Coronary artery (tissue), 2 donors: ENCODE data around the gene RPL37.
"Not testable (repeated sequence)": the region's sequence is repeated elsewhere in the genome, so short reads cannot be mapped to it uniquely, and the experiment has no call there.

Experiments
- DNase-seq: peaks from one replicate; pipeline ENCODE4 v3.0.0-alpha.2; 2017; ENCODE audit warnings: low spot score
- H3K27ac ChIP-seq, 2 donors: fragments of 200-600 bp; sonication (generic); one replicate each; pipeline ENCODE4 v1.5.1; 2016 to 2019
- H3K4me3 ChIP-seq: fragments of 200-600 bp; sonication (generic); 2 replicates; pipeline ENCODE4 v1.5.1; 2016; ENCODE audit warnings: mild to moderate bottlenecking, moderate library complexity
- TF ChIP-seq, protein P1 (sequence below): fragments of 200-600 bp; sonication (generic); IDR thresholded peaks from one replicate; pipeline ENCODE4 v1.5.1; 2019; ENCODE audit warnings: antibody characterized with exemption

RPL37 gene

DNA sequence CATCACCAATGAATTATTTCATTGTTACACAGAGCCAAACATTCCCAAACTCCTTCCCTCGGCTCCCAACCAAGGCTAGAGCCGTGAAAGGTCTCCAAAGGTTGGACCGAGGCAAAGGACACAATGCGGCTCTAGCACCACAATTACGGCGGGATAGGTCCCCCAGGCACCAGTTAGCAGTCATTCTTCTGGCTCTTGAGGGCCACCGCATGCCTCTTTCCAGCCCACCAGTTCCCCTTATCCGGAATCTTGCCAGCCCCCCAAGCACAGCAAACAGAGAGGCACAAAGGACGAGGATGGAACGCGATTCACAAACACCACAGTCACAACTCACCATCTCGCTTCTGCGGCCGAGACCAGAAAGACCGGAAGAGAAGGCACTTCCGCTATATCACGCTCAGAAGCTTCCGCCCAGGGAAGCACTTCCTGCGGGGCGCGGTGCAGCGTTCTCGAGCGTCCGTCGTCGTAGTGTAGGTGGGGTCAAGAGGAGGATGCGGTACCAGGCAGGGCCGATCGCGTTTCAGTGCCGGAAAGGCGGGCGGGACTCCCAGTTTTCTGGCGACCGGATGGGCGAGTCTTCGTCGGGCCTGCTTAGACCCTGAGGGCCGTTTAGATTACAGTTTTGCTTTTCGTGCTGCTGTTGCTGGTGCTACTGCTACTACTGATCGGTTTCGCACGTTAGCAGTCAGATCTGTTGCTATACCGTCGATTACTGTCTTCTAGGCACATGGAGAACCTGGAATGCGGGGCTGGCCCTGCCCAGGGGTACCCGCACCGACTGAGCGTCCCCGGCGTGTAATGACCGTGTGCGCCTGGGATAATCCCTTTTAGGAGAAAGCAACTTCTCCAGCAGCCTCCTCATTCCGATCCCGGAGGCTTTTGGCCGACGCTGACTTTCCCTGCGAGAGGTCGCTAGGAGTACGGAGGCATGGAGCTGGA is at the start of gene RPL37:
Gene RPL37, minus strand, starts transcription at position 374 of the 939 bp plus-strand sequence. Its CDS starts 37 bp downstream, at position 337.
- DNase-seq = peak; percentile 97
- TF ChIP-seq, protein P1, sequence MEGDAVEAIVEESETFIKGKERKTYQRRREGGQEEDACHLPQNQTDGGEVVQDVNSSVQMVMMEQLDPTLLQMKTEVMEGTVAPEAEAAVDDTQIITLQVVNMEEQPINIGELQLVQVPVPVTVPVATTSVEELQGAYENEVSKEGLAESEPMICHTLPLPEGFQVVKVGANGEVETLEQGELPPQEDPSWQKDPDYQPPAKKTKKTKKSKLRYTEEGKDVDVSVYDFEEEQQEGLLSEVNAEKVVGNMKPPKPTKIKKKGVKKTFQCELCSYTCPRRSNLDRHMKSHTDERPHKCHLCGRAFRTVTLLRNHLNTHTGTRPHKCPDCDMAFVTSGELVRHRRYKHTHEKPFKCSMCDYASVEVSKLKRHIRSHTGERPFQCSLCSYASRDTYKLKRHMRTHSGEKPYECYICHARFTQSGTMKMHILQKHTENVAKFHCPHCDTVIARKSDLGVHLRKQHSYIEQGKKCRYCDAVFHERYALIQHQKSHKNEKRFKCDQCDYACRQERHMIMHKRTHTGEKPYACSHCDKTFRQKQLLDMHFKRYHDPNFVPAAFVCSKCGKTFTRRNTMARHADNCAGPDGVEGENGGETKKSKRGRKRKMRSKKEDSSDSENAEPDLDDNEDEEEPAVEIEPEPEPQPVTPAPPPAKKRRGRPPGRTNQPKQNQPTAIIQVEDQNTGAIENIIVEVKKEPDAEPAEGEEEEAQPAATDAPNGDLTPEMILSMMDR = no peak
- Histone ChIP-seq H3K4me3 (peak within 1 kb of the TSS; percentile 77), H3K27ac (peak within 1 kb of the TSS; percentile 81 to 99)

DNA sequence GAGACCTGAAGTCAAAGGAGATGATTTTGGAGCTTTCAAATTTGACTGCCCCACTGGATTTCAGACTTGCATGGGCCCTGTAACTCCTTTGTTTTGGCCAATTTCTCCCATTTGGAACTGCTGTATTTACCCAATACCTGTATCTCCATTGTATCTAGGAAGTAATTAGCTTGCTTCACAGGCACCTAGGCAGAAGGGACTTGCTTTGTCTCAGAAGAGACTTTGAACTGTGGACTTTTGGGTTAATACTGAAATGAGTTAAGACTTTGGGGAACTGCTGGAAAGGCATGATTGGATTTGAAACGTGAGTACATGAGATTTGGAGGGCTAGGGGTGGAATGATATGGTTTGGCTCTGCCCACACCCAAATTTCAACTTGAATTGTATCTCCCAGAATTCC is 48.0 kb upstream of the RPL37 start:
- H3K27ac ChIP-seq, DNase-seq, H3K4me3 ChIP-seq: not testable (repeated sequence)

DNA sequence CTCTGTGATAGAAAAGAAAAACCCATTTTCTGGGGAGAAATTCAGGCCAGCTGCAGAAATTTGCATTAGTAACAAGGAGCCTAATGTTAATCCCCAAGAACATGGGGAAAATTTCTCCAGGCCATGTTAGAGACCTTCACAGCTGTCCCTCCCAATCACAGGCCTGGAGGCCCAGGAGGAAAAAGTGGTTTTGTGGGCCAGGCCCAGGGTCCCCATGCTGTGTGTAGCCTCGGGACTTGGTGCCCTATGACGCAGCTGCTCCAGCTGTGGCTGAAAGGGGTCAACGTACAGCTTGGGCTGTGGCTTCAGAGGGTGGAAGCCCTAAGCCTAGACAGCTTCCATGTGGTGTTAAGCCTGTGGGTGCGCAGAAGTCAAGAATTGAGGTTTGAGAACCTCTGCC is 47.3 kb upstream of the RPL37 start:
- TF ChIP-seq, protein P1 = no peak
- Histone ChIP-seq H3K4me3 (no peak overlapping the region), H3K27ac (no peak overlapping the region)
- DNase-seq = no peak

DNA sequence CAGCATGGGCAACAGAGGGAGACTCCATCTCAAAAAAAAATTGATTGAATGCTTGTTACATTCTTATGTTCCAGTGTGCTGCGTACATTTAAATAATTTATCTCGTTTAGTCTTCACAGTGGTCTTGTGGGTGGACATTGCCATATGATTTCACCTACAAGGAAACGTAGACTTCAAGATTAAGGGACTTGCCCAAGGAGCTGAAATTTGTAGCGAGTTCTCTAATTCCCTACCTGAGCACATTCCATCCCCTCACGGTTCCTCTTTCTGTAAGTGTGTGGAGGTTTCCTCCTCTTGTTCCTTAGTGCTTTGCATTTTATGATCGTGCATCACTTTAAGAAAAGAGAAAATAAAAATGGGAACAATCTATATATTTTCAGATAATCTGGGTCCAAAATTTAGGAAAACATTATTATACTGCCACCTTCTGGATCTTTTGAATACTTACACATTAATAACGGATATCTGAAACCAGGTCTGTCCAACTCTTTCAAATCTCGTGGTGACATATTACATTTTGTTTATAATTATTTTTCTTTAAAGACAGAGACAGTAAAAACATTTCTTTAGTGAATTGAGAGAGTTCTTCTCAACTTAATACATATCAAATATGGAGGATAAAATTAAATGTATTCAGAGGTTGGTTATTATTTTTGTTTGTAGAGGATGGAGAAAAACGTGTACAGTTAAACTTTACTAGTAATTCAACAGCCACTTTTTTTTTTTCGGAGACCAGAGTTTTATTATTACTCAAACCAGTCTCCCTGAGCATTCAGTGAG is 44.3 kb upstream of the RPL37 start:
- H3K27ac ChIP-seq = no peak overlapping the region
- no peak for DNase-seq
- TF ChIP-seq, protein P1 = peak; percentile 45
- H3K4me3 ChIP-seq = no peak overlapping the region

DNA sequence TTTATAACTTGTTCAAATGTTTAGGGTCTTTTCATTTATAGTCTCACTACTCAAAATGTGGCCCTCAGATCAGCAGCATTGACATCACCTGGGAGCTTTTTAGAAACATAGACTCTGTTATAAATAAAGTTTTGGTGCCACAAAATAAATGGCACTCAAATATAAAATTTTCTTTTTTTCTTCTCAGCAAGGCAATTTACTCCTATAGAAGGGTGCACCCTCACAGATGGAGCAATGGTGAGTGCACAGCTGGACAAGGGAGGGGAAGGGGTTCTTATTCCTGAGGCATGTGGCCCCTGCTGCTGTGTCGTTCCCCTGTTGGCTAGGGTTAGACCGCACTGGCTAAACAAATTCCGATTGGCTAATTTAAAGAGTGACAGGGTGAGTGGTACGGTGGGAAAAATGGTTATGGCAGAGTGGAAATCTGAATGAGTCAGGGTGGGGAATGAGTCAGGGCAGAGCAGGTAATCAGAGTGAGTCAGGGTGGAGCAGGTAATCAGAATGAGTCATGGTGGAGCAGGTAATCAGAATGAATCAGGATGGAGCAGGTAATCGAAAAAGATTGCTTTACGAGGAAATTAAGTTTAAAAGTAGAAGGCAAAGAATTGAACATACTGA is 42.5 kb upstream of the RPL37 start:
- Histone ChIP-seq H3K27ac (no peak overlapping the region), H3K4me3 (no peak overlapping the region)
- TF ChIP-seq, protein P1 = no peak
- no peak for DNase-seq

DNA sequence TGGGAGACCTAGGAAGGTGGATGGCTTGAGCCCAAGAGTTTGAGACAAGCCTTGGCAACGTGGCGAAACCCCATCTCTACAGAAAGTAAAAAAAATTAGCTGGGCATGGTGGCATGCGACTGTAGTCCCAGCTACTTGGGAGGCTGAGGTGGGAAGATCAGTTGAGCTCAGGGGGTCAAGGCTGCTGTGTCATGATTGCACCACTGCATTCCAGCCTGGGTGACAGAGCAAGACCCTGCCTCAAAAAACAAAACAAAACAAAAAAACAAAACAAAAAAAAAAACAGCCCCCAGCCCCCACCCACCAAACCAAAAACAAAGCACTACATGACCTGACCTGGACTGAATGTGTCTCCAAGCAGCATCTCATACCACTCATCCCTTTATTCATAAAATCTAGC is 40.9 kb upstream of the RPL37 start:
- no peak for DNase-seq
- Histone ChIP-seq H3K27ac (no peak overlapping the region), H3K4me3 (no peak overlapping the region)
- TF ChIP-seq, protein P1 = no peak

DNA sequence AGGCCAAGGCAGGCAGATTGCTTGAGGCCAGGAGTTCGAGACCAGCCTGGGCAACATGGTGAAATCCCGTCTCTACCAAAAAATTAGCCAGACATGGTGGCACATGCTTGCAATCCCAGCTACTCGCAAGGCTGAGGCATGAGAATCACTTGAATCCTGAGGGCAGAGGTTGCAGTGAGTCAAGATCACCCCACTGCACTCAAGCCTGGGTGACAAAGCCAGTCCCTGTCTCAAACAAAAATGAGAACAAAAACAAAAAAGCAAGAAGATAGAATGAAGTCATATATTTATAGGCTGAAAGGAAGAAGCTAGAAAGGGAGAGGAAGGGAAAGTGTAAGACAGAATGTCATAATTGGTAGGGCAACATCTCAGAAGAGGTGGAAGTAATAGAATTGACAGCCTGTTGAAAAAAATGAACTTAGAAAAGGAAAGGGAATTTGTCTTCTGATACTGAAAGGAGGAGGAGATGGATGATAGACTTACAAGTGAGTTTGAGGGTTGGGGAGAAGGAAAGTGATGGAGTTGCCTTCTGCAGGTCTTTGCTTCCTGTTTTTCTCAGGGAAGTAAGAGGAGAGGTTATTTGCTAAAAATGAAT is 38.4 kb upstream of the RPL37 start:
- TF ChIP-seq, protein P1 = no peak
- no peak for DNase-seq
- no peak overlapping the region for H3K4me3 ChIP-seq
- H3K27ac ChIP-seq = no peak overlapping the region

DNA sequence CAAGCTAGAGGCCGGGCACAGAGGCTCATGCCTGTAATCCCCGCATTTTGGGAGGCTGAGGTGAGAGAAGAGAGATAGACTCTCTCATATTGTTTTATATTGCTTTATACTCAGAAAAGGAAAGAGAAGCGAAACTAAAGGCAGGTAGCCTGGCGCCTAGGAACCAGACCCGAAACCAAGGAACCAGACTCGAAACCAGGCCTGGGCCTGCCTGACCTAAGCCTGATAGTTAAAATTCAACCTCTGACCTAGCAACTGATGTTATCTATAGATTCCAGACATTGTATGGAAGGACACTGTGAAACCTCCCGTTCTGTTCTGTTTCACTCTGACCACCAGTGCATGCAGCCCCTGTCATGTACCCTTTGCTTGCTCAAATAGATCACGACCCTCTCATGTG is 37.2 kb upstream of the RPL37 start:
- not testable (repeated sequence) for DNase-seq, H3K4me3 ChIP-seq, H3K27ac ChIP-seq
